GM19372 (cell line): ENCODE results near the gene MYRIP.

ENCODE experiments used
- ATAC-seq: cut with Tn5 transposase; IDR thresholded peaks from one replicate; pipeline ENCODE4 v1.9.1; 2021; ENCODE audit warnings: mild to moderate bottlenecking, low read depth, moderate library complexity; ENCODE audit not compliant: unreplicated experiment

Gene MYRIP

GRCh38 chr3:40169983-40170382 lies 360.6 kb downstream of the MYRIP start:
- ATAC-seq = peak; percentile 38

- peak; percentile 90 for ATAC-seq
Observed at GRCh38 chr3:40170395-40170794, 361.0 kb downstream of the MYRIP start.

- no peak for ATAC-seq
Observed at GRCh38 chr3:40172560-40172959, 363.2 kb downstream of the MYRIP start.

DNA sequence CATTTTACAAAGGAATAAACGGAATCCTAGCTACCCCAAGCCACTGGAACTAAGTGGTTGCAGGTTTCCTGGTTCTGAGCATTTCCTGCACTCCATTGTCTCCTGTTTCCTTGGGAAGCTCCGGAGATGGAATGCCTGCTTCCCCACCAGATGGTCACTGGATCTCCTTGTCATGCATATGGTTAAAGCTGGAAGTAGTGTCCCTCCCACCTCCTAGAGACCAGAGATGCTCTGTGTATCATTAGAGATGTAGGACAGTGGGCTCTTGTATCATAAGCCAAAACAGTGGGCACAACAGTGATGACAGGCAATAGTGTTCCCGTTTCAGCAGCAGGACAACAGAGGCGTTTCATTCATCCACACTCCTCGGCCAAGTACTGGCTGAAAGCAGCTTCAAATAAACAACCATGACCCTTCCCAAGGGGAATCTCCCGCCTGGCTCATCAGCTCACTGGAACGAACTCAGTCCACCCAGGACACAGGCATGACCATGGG lies 363.9 kb downstream of the MYRIP start:
- no peak for ATAC-seq

GRCh38 chr3:40178012-40178594 lies 368.7 kb downstream of the MYRIP start:
- ATAC-seq = no peak

DNA sequence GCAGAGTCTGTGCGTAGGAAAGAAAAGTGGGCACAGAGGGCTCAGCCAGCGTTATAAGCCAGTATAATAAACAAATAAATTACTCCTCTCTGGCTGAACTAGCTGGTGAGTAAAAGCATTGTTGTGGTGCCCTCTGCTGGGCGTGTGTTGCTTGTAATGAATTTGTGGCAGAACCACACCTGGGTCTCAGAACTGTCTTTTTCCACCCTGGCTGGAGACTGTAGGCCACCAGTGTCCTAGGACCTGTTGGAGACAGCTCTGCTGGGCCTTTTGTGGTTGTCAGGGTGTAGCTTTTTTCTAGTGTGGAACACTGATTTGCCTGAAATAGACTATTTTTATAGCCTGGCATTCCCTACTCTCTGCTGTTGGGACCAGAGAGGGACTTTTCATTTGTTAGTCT lies 369.6 kb downstream of the MYRIP start:
- peak; percentile 54 for ATAC-seq

DNA sequence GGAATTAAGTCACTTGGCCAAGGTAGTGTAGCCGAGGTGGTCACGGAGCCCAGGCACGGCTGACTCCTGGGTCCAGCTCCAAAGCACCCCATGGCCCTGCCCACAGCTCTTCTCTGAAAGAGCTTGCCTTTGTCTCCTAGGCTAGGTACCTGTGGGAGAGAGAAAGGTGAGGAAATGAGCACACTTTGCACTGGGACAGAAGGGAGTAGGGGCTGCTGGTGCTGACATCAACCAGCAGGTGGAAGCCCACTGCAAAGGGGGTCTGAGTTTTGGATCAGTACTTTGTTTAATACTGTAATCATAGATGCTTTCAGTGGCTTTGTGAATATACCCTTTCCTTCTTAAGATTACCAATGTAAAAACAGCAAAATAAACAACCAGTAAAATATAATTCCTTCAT lies 371.8 kb downstream of the MYRIP start:
- ATAC-seq = no peak

DNA sequence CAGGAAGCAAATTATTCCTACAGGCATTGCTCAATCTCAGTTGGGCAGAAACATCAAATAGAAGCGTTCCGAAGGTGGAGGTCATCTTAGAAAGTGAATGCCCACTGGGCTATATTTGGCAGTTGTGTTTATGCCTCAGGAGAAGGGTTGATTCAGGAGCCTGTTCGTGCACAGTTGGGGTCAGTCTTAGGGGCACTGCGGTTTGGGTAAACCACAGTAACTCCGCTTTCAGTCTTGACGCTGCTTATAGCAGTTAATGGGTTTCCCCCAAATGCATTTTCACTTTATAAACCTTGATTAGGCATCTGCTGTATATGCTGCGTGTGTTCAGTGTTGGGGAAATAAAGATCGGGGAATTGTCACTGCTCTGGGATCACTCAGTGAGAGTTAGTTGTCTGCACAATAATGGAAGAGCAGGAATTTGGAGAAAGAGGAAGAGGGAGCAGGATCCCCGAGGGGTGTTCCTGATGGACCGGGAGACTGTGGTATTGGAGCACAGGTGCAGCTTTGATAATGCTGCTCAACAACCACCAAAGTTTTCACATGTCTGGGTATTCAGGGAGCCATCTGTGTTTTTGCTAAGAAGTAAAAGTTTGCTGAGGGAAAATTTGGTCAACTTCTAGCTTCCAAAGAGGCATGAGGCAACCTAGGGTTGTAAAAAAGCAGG lies 375.8 kb downstream of the MYRIP start:
- ATAC-seq = peak; percentile 71

GRCh38 chr3:40186508-40186907 lies 377.1 kb downstream of the MYRIP start:
- ATAC-seq = no peak

DNA sequence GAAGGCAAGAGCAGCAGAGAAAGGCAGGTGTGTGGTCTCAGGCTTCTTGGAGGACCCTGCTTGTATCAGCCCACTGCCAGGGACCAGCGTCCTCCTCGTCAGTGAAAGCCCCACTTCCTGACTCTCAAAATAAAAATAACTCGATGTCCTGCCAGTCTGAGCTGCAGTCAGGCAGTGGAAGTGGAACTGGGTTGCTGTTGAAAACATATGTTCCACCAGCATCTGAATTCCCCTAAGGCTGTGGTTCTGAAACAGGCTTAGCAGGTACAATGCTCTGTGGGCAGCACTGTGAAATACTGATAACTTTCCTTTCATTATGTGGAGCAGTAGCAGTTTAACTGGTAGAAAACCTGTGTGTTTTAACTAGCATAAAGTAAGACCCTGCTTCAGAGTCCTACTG lies 378.5 kb downstream of the MYRIP start:
- peak; percentile 67 for ATAC-seq

- ATAC-seq = no peak
Observed at GRCh38 chr3:40189118-40189517, 379.7 kb downstream of the MYRIP start.

DNA sequence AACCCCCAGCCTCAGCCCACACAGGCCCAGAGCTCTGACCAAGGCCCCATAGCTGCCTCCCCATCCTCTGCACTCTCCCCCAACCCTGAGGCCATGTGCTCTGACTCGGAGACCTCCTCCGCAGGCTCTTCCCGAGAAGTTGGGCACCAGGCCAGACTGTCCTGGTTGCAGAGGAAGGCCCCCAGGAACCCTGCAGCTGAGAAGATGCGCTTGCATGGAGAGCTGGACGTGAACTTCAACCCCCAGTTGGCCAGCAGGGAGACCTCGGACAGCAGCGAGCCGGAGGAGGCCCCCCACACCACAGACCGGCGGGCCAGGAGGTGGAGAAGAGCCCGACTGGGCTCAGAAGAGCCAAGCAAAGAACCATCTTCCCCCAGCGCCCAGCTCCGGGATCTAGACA lies 380.6 kb downstream of the MYRIP start:
- ATAC-seq = no peak

GRCh38 chr3:40191251-40191650 lies 381.8 kb downstream of the MYRIP start:
- no peak for ATAC-seq

- ATAC-seq = peak; percentile 46
Observed at GRCh38 chr3:40191850-40192448, 382.5 kb downstream of the MYRIP start.

GRCh38 chr3:40192628-40193027 lies 383.2 kb downstream of the MYRIP start:
- ATAC-seq = no peak

- ATAC-seq = no peak
Observed at GRCh38 chr3:40196966-40197365, 387.6 kb downstream of the MYRIP start.

GRCh38 chr3:40200692-40201316 lies 391.4 kb downstream of the MYRIP start:
- ATAC-seq = no peak

- no peak for ATAC-seq
Observed at GRCh38 chr3:40201770-40202169, 392.4 kb downstream of the MYRIP start.

DNA sequence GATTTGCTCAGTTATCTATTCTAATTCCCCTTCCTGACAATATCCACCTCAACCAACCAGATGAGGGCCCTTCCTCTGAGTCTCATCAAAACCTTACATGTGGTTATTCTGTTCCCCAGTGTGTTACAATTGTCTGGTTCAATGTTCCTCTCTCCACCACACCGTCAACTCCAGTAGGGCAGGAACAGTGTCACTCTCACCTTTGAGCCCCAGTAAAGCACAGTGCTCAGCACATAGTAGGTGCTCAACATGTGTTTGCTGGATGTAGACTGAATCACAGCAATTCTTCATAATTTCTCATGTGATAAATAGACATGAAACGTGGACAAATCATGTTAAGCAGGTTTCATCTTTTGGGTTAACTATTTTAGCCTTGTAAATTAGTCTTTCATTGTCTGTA lies 397.1 kb downstream of the MYRIP start:
- no peak for ATAC-seq

DNA sequence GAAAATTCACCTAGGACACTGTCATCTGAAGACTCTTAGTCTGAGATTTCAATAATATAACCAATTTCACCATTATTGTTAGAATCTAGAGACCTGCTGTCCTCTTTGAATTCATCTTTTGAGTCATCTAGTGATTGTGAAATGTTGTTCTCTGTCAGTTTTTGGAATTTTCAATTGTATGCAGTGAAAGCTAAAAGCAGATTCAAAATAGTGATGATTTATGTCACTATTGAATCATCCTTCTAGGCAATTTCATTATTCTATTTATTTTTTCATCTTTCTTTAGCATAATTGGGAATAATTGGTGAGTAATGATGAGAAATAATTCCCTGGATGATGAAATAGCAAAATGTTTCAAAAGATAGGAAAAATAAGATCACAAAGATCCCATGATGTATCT lies 398.4 kb downstream of the MYRIP start:
- ATAC-seq = no peak

DNA sequence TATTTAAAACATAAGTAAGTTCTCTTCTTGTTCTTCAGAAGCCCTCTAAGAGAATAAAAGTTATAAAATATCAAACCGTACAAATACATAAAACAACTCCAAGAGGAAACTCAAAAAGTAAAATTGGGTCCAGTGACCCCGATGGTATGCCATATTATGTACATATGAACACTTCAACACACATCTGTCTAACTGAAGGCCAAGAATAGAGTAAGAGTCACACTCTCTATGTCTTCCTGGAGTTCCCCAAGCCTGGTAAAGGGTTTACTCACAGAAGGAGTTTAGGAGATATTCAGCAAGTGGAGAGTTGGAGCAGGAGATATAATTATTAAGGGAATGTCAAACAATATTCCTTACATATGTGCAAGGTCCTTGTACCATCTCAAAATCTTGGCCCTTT lies 398.8 kb downstream of the MYRIP start:
- ATAC-seq = no peak

GRCh38 chr3:40211579-40211978 lies 402.2 kb downstream of the MYRIP start:
- no peak for ATAC-seq
